Measurements from ENCODE around the gene RFT1.

Gene RFT1

GRCh38 chr3:53044711-53045517 is 85.3 kb downstream of the RFT1 start:
- Histone ChIP-seq H3K9me2 (ENCODE audit: low read depth, low read length) (no peaks in the 10 kb centered on the region), H3K27me3 (ENCODE audit: insufficient read depth, low read length) (no peaks in the 10 kb centered on the region), H3K9me3 (ENCODE audit: low read length) (no peaks in the 10 kb centered on the region), H3K36me3 (ENCODE audit: insufficient read depth, low read length) (0 out of 2 replicates have a peak, but pooled peaks cover 3% of the 10 kb centered on the region), H3F3A (ENCODE audit: insufficient read depth, low read length) (peaks cover 11% of the 10 kb centered on the region), H3K4me3 (ENCODE audit: low read depth, low read length, poor library complexity, severe bottlenecking) (peak overlapping the region; percentile 98), H3K4me1 (ENCODE audit: insufficient read depth, low read length, severe bottlenecking) (peaks cover 39% of the 10 kb centered on the region), H3K27ac (ENCODE audit: low read depth, low read length, poor library complexity, severe bottlenecking) (peak overlapping the region; percentile 35), H4K20me1 (ENCODE audit: insufficient read depth, low read length) (0 out of 2 replicates have a peak, but pooled peaks cover 12% of the 10 kb centered on the region), H3K9ac (ENCODE audit: low read length) (peak overlapping the region; percentile 88), H2AFZ (ENCODE audit: low read length) (no peak overlapping the region), H3K79me2 (ENCODE audit: insufficient read depth, low read length) (0 out of 2 replicates have a peak, but pooled peaks cover 3% of the 10 kb centered on the region), H3K4me2 (ENCODE audit: low read length) (peak overlapping the region; percentile 100)
- TF ChIP-seq EZH2 (IDR thresholded peaks at IDR 0.05; ENCODE audit: borderline replicate concordance, low read length) (no peak), CTCF (IDR thresholded peaks at IDR 0.05; ENCODE audit: low read length) (no peak)

- peaks cover 11% of the 10 kb centered on the region for H3F3A ChIP-seq (ENCODE audit: insufficient read depth, low read length)
- no peak for TF ChIP-seq EZH2 (IDR thresholded peaks at IDR 0.05; ENCODE audit: borderline replicate concordance, low read length)
- TF ChIP-seq CTCF (IDR thresholded peaks at IDR 0.05; ENCODE audit: low read length): no peak
- peak overlapping the region; percentile 100 for H3K4me2 ChIP-seq (ENCODE audit: low read length)
- no peak overlapping the region for H2AFZ ChIP-seq (ENCODE audit: low read length)
- no peaks in the 10 kb centered on the region for H3K9me2 ChIP-seq (ENCODE audit: low read depth, low read length)
- H3K79me2 ChIP-seq (ENCODE audit: insufficient read depth, low read length): 0 out of 2 replicates have a peak, but pooled peaks cover 3% of the 10 kb centered on the region
- 0 out of 2 replicates have a peak, but pooled peaks cover 12% of the 10 kb centered on the region for H4K20me1 ChIP-seq (ENCODE audit: insufficient read depth, low read length)
- peaks cover 39% of the 10 kb centered on the region for H3K4me1 ChIP-seq (ENCODE audit: insufficient read depth, low read length, severe bottlenecking)
- H3K9ac ChIP-seq (ENCODE audit: low read length): peak overlapping the region; percentile 88
- no peak overlapping the region for H3K27ac ChIP-seq (ENCODE audit: low read depth, low read length, poor library complexity, severe bottlenecking)
- H3K9me3 ChIP-seq (ENCODE audit: low read length): no peaks in the 10 kb centered on the region
- H3K4me3 ChIP-seq (ENCODE audit: low read depth, low read length, poor library complexity, severe bottlenecking): peak overlapping the region; percentile 98
- 0 out of 2 replicates have a peak, but pooled peaks cover 3% of the 10 kb centered on the region for H3K36me3 ChIP-seq (ENCODE audit: insufficient read depth, low read length)
- H3K27me3 ChIP-seq (ENCODE audit: insufficient read depth, low read length): no peaks in the 10 kb centered on the region
Observed at GRCh38 chr3:53044371-53044710, 85.9 kb downstream of the RFT1 start.

GRCh38 chr3:53043738-53044137 is 86.5 kb downstream of the RFT1 start:
- no peaks in the 10 kb centered on the region for H3K9me3 ChIP-seq (ENCODE audit: low read length)
- peaks cover 11% of the 10 kb centered on the region for H3F3A ChIP-seq (ENCODE audit: insufficient read depth, low read length)
- H3K27me3 ChIP-seq (ENCODE audit: insufficient read depth, low read length): no peaks in the 10 kb centered on the region
- peaks cover 39% of the 10 kb centered on the region for H3K4me1 ChIP-seq (ENCODE audit: insufficient read depth, low read length, severe bottlenecking)
- H3K27ac ChIP-seq (ENCODE audit: low read depth, low read length, poor library complexity, severe bottlenecking): no peak overlapping the region
- H3K9ac ChIP-seq (ENCODE audit: low read length): no peak overlapping the region
- H4K20me1 ChIP-seq (ENCODE audit: insufficient read depth, low read length): 0 out of 2 replicates have a peak, but pooled peaks cover 12% of the 10 kb centered on the region
- H3K4me2 ChIP-seq (ENCODE audit: low read length): peak overlapping the region; percentile 100
- peak overlapping the region; percentile 98 for H3K4me3 ChIP-seq (ENCODE audit: low read depth, low read length, poor library complexity, severe bottlenecking)
- no peak for TF ChIP-seq CTCF (IDR thresholded peaks at IDR 0.05; ENCODE audit: low read length)
- TF ChIP-seq EZH2 (IDR thresholded peaks at IDR 0.05; ENCODE audit: borderline replicate concordance, low read length): no peak
- 0 out of 2 replicates have a peak, but pooled peaks cover 4% of the 10 kb centered on the region for H3K79me2 ChIP-seq (ENCODE audit: insufficient read depth, low read length)
- 0 out of 2 replicates have a peak, but pooled peaks cover 3% of the 10 kb centered on the region for H3K36me3 ChIP-seq (ENCODE audit: insufficient read depth, low read length)
- no peaks in the 10 kb centered on the region for H3K9me2 ChIP-seq (ENCODE audit: low read depth, low read length)
- no peak overlapping the region for H2AFZ ChIP-seq (ENCODE audit: low read length)

Measured in OCI-LY1 (cell line).